Chondrocyte (in vitro differentiated cells): ENCODE data around the gene PNKP. TPM values are rescaled to one million over a fixed set of nuclear protein-coding genes. Genes with fewer than 3 reads are reported as not detected.
A peak's percentile ranks its signal among the peaks of the same experiment; 100 is the strongest.

Source experiments
- DNase-seq: peaks from one replicate; pipeline ENCODE4 v3.0.0; 2021; ENCODE audit warnings: mixed read lengths, low spot score
- H3K27ac Mint-ChIP-seq: one replicate; pipeline ENCODE4 v1.8.0; 2021; ENCODE audit warnings: mild to moderate bottlenecking, moderate library complexity, mixed read lengths; ENCODE audit not compliant: unreplicated experiment
- H3K27me3 Mint-ChIP-seq: 2 replicates; pipeline ENCODE4 v1.8.0; 2021; ENCODE audit warnings: low read depth, mixed read lengths
- H3K36me3 Mint-ChIP-seq: 2 replicates; pipeline ENCODE4 v1.8.0; 2021; ENCODE audit warnings: low read depth, mixed read lengths
- H3K4me1 Mint-ChIP-seq: 2 replicates; pipeline ENCODE4 v1.8.0; 2021; ENCODE audit warnings: low read depth, mild to moderate bottlenecking, mixed read lengths
- H3K4me3 Mint-ChIP-seq: one replicate; pipeline ENCODE4 v1.8.0; 2021; ENCODE audit warnings: mild to moderate bottlenecking, moderate library complexity, mixed read lengths; ENCODE audit not compliant: unreplicated experiment
- H3K9me3 Mint-ChIP-seq: 2 replicates; pipeline ENCODE4 v1.8.0; 2021; ENCODE audit warnings: low read depth, mixed read lengths
- CTCF ChIP-seq: fragments of 200-600 bp; sonication (generic); IDR thresholded peaks from 2 replicates; pipeline ENCODE4 v1.5.0; 2021; ENCODE audit warnings: antibody characterized with exemption, mild to moderate bottlenecking, moderate library complexity
- total RNA-seq: library from RNA; stranded (reverse); gene quantifications from 3 replicates; pipeline ENCODE4 v1.2.1, GENCODE V29; 2021

The PNKP gene
- total RNA-seq, 1 donor from 2014 or later, result 52.4 TPM

- H3K27ac Mint-ChIP-seq, result peak overlapping the region; percentile 70
- DNase-seq, result peak; percentile 77
- H3K36me3 Mint-ChIP-seq, result peaks cover 9% of the 10 kb centered on the region
- H3K9me3 Mint-ChIP-seq, result peaks cover 9% of the 10 kb centered on the region
- H3K27me3 Mint-ChIP-seq, result no peaks in the 10 kb centered on the region
- peaks cover 43% of the 10 kb centered on the region for H3K4me1 Mint-ChIP-seq
- peak overlapping the region; percentile 77 for H3K4me3 Mint-ChIP-seq
- TF ChIP-seq CTCF, result no peak
Measured at GRCh38 chr19:49851456-49852259, 15.7 kb downstream of the PNKP start.

GRCh38 chr19:49850487-49851342 lies 16.7 kb downstream of the PNKP start, which contains the start of gene PTOV1:
Gene PTOV1, plus strand, starts transcription at chr19:49851159.
- peak; percentile 96 for DNase-seq
- Mint-ChIP-seq H3K4me1 (peaks cover 47% of the 10 kb centered on the region), H3K27ac (peak within 1 kb of the TSS; percentile 98), H3K36me3 (peaks cover 8% of the 10 kb centered on the region), H3K9me3 (peaks cover 9% of the 10 kb centered on the region), H3K27me3 (no peaks in the 10 kb centered on the region), H3K4me3 (peak within 1 kb of the TSS; percentile 81)
- TF ChIP-seq CTCF, result no peak

- DNase-seq, result no peak
Measured at GRCh38 chr19:49850221-49850486, 17.2 kb downstream of the PNKP start.

GRCh38 chr19:49849433-49850220 lies 17.7 kb downstream of the PNKP start:
- TF ChIP-seq CTCF, result no peak
- peaks cover 9% of the 10 kb centered on the region for H3K9me3 Mint-ChIP-seq
- peak overlapping the region; percentile 98 for H3K27ac Mint-ChIP-seq
- peaks cover 5% of the 10 kb centered on the region for H3K36me3 Mint-ChIP-seq
- no peaks in the 10 kb centered on the region for H3K27me3 Mint-ChIP-seq
- DNase-seq, result no peak
- H3K4me3 Mint-ChIP-seq, result peak overlapping the region; percentile 81
- H3K4me1 Mint-ChIP-seq, result peaks cover 53% of the 10 kb centered on the region

More at GRCh38 chr19:49850221-49850486, 17.2 kb downstream of the PNKP start:
- H3K9me3 Mint-ChIP-seq, result peaks cover 9% of the 10 kb centered on the region
- peaks cover 50% of the 10 kb centered on the region for H3K4me1 Mint-ChIP-seq
- no peak for TF ChIP-seq CTCF
- H3K27ac Mint-ChIP-seq, result peak overlapping the region; percentile 98
- H3K4me3 Mint-ChIP-seq, result peak overlapping the region; percentile 81
- H3K36me3 Mint-ChIP-seq, result peaks cover 5% of the 10 kb centered on the region
- no peaks in the 10 kb centered on the region for H3K27me3 Mint-ChIP-seq

- DNase-seq, result no peak
- Mint-ChIP-seq H3K4me1 (peaks cover 52% of the 10 kb centered on the region), H3K9me3 (peaks cover 9% of the 10 kb centered on the region), H3K4me3 (peak overlapping the region; percentile 41), H3K27ac (peak overlapping the region; percentile 87), H3K36me3 (peaks cover 5% of the 10 kb centered on the region), H3K27me3 (no peaks in the 10 kb centered on the region)
- no peak for TF ChIP-seq CTCF
Measured at GRCh38 chr19:49848938-49849337, 18.4 kb downstream of the PNKP start.
